CD14-positive monocyte (primary cell): ENCODE measurements around the gene INSR. TPM values are rescaled to one million over a fixed set of nuclear protein-coding genes. Genes with fewer than 3 reads are reported as not detected.

Source experiments
- DNase-seq, 3 donors: peaks; one replicate each; pipeline ENCODE4 v3.0.0-alpha.2; 2011 to 2022
- H2AFZ ChIP-seq: 2 replicates; pipeline ENCODE4 v1.6.0; 2012; ENCODE audit warnings: mild to moderate bottlenecking, low read depth, low read length, inconsistent platforms; ENCODE audit not compliant: insufficient read depth, poor library complexity, severe bottlenecking
- H3K27ac ChIP-seq, 2 donors: 1 replicate in 1 of 2; 2 replicates in 1 of 2; pipeline ENCODE4 v1.5.1; 2012 to 2013; ENCODE audit warnings: low read length in 2 of 2, control low read depth in 1 of 2, inconsistent platforms in 1 of 2, low read depth in 1 of 2, mild to moderate bottlenecking in 1 of 2
- H3K27me3 ChIP-seq, 2 donors: one replicate each; pipeline versions ENCODE4 v1.6.0 to v1.6.1; 2011 to 2013; ENCODE audit warnings: low read length in 2 of 2; ENCODE audit not compliant: control insufficient read depth in 2 of 2, insufficient read depth in 2 of 2
- H3K36me3 ChIP-seq, 2 donors: replicated peaks in 1 of 2; 1 replicate in 1 of 2; 2 replicates in 1 of 2; pipeline versions ENCODE4 v1.5.1 to v1.6.1; 2012 to 2013; ENCODE audit warnings: low read length in 2 of 2, control low read depth in 1 of 2, inconsistent platforms in 1 of 2, mild to moderate bottlenecking in 1 of 2; ENCODE audit not compliant: insufficient read depth in 2 of 2, control insufficient read depth in 1 of 2
- H3K4me1 ChIP-seq, 2 donors: 1 replicate in 1 of 2; 2 replicates in 1 of 2; pipeline versions ENCODE4 v1.5.1 to v1.6.1; 2012 to 2013; ENCODE audit warnings: low read length in 2 of 2, control low read depth in 1 of 2, inconsistent platforms in 1 of 2, mild to moderate bottlenecking in 1 of 2, moderate library complexity in 1 of 2; ENCODE audit not compliant: insufficient read depth in 2 of 2, control insufficient read depth in 1 of 2
- H3K4me2 ChIP-seq: replicated peaks from 2 replicates; pipeline ENCODE3; 2012; ENCODE audit warnings: low read length, moderate library complexity, mild to moderate bottlenecking; ENCODE audit not compliant: poor library complexity, severe bottlenecking; ENCODE audit errors: extremely low read depth
- H3K4me3 ChIP-seq, 3 experiments: fragments of 200-600 bp in 1 of 3; sonication (generic) in 1 of 3; replicated peaks in 1 of 3; 1 replicate in 2 of 3; 2 replicates in 1 of 3; pipeline ENCODE4 v1.5.1; 2011 to 2013; ENCODE audit warnings: low read length in 3 of 3, mild to moderate bottlenecking in 3 of 3, control low read depth in 2 of 3, low read depth in 2 of 3, inconsistent platforms in 1 of 3, moderate library complexity in 1 of 3
- H3K79me2 ChIP-seq: 2 replicates; pipeline ENCODE4 v1.6.0; 2012; ENCODE audit warnings: mild to moderate bottlenecking, control low read depth, inconsistent platforms, low read length, moderate library complexity; ENCODE audit not compliant: insufficient read depth
- H3K9ac ChIP-seq: 2 replicates; pipeline ENCODE4 v1.6.0; 2017; ENCODE audit warnings: low read length, mild to moderate bottlenecking; ENCODE audit not compliant: insufficient read depth, poor library complexity, severe bottlenecking
- H3K9me3 ChIP-seq, 2 donors: replicated peaks in 1 of 2; 1 replicate in 1 of 2; 2 replicates in 1 of 2; pipeline versions ENCODE4 v1.5.1 to v1.6.1; 2012 to 2013; ENCODE audit warnings: low read length in 2 of 2, control low read depth in 1 of 2; ENCODE audit not compliant: control insufficient read depth in 1 of 2, insufficient read depth in 1 of 2
- H4K20me1 ChIP-seq: 2 replicates; pipeline ENCODE4 v1.6.0; 2012; ENCODE audit warnings: mild to moderate bottlenecking, low read length, control low read depth, moderate library complexity; ENCODE audit not compliant: insufficient read depth
- H3K27ac Mint-ChIP-seq, 7 donors: one replicate each; pipeline ENCODE4 v1.8.0; 2020; ENCODE audit warnings: mild to moderate bottlenecking in 7 of 7, mixed read lengths in 7 of 7, moderate library complexity in 6 of 7, inconsistent platforms in 2 of 7
- H3K27me3 Mint-ChIP-seq, 3 donors: one replicate each; pipeline ENCODE4 v1.8.0; 2021 to 2022; ENCODE audit warnings: low read depth in 3 of 3, mild to moderate bottlenecking in 3 of 3, mixed read lengths in 3 of 3, moderate library complexity in 3 of 3, inconsistent platforms in 1 of 3
- H3K36me3 Mint-ChIP-seq, 2 donors: one replicate each; pipeline ENCODE4 v1.8.0; 2020; ENCODE audit warnings: mixed read lengths in 2 of 2, inconsistent platforms in 1 of 2, mild to moderate bottlenecking in 1 of 2
- H3K4me1 Mint-ChIP-seq: one replicate; pipeline ENCODE4 v1.8.0; 2020; ENCODE audit warnings: mild to moderate bottlenecking, mixed read lengths
- H3K4me3 Mint-ChIP-seq, 2 donors: one replicate each; pipeline ENCODE4 v1.8.0; 2020; ENCODE audit warnings: mild to moderate bottlenecking in 2 of 2, mixed read lengths in 2 of 2, moderate library complexity in 1 of 2
- H3K9me3 Mint-ChIP-seq, 7 donors: one replicate each; pipeline ENCODE4 v1.8.0; 2020 to 2022; ENCODE audit warnings: mixed read lengths in 7 of 7, mild to moderate bottlenecking in 6 of 7, moderate library complexity in 6 of 7, inconsistent platforms in 2 of 7
- WGBS: methylation state at CpG from one replicate; pipeline ENCODE4 v1.1.5; 2013; ENCODE audit warnings: missing lambda C conversion rate; ENCODE audit not compliant: insufficient coverage; 5-methylcytosine and 5-hydroxymethylcytosine counted together
- intact Hi-C, 2 donors: fragments of 100-400 bp; cut with micrococcal nuclease; formaldehyde crosslinking; loops; one replicate each; pipeline versions ENCODE4 v1.15.0 to v1.15.1; 2023
- polyA plus RNA-seq, 3 donors: library from polyadenylated mRNA; depleted of rRNA in 1 of 3; unstranded in 2 of 3; stranded (reverse) in 1 of 3; fragments of 300-500 nt in 2 of 3; fragments of >200 nt in 1 of 3; fragmentation: Illumina TruSeq in 2 of 3; gene quantifications; 1 replicate in 2 of 3; 2 replicates in 1 of 3; pipeline ENCODE4 v1.2.3, GENCODE V29; 2012 to 2021
- TF ChIP-seq, protein P1 (sequence below): fragments of 200-600 bp; IDR thresholded peaks from one replicate; pipeline ENCODE4 v1.8.0; 2022; ENCODE audit warnings: antibody characterized with exemption, mild to moderate bottlenecking

INSR gene
- polyA plus RNA-seq, 3 donors: 2.9 to 12.4 (median 3.4) TPM

DNA sequence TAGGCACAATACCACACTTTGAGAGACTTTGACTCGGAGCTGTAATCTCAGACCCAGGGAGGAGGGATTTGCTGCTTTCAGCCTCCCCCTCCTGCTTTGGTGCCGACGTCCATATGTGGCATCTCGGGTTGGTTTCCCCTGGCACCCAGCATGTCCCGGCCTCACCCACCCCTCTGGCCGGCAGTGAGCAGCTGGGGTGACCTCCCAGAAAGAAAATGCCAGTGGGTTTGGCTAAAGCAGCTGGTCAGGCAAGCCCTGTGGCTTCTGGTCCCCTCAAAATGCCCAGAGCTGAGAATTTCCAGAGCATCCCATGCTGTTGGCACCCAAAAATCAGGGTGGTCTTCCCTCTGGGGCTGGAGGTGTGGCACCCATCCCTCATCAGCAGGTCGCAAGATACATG is 34.1 kb downstream of the INSR start:
- H3K4me3 Mint-ChIP-seq: no peak overlapping the region

DNA sequence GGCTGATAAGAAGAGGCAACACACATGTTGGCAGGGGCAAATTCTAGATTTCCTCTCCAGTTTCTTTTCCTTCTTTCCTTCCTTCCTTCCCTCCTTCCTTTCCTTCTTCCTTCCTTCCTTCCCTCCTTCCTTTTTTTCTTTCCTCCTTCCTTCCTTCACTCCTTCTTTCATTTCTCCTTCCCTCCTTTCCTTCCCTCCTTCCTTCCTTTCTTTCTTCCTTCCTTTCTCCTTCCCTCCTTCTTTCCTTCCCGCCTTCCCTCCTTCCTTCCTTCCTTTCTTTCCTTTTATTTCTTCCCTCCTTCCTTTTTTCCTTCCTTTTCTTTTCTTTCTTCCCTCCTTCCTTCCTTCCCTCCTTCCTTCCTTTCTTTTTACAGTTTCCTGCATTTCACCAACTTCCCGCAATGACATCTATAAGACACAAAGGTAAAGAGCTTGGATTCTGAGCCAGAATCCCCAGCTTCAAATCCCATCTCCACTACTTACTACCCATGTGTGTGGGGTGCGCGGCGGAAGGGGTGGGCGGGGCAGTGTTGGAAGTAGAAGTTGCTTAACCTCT is 35.3 kb downstream of the INSR start:
- H3K4me3 ChIP-seq: no peak overlapping the region
- Mint-ChIP-seq H3K27me3 (peaks cover 0 to 1% (median 0%) of the 10 kb centered on the region in 3 donors), H3K27ac (peak overlapping the region in 1 of 7 donors; percentile 50), H3K4me1 (peaks cover 23% of the 10 kb centered on the region), H3K9me3 (peaks cover 0 to 4% (median 0%) of the 10 kb centered on the region in 7 donors), H3K36me3 (peaks cover 3 to 33% of the 10 kb centered on the region in 2 donors), H3K4me3 (no peak overlapping the region)
- no peaks in the 10 kb centered on the region for H3K27me3 ChIP-seq
- no peak overlapping the region for H3K4me2 ChIP-seq
- WGBS: 83% methylated on average over 1 of the region's 6 CpGs
- TF ChIP-seq, protein P1, sequence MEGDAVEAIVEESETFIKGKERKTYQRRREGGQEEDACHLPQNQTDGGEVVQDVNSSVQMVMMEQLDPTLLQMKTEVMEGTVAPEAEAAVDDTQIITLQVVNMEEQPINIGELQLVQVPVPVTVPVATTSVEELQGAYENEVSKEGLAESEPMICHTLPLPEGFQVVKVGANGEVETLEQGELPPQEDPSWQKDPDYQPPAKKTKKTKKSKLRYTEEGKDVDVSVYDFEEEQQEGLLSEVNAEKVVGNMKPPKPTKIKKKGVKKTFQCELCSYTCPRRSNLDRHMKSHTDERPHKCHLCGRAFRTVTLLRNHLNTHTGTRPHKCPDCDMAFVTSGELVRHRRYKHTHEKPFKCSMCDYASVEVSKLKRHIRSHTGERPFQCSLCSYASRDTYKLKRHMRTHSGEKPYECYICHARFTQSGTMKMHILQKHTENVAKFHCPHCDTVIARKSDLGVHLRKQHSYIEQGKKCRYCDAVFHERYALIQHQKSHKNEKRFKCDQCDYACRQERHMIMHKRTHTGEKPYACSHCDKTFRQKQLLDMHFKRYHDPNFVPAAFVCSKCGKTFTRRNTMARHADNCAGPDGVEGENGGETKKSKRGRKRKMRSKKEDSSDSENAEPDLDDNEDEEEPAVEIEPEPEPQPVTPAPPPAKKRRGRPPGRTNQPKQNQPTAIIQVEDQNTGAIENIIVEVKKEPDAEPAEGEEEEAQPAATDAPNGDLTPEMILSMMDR: no peak
- peaks cover 0 to 13% of the 10 kb centered on the region in 2 donors for H3K36me3 ChIP-seq
- peaks cover 88% of the 10 kb centered on the region for H3K79me2 ChIP-seq
- intact Hi-C loops: no loop called here
- H3K9ac ChIP-seq: no peak overlapping the region
- H4K20me1 ChIP-seq: peaks cover 33% of the 10 kb centered on the region
- H2AFZ ChIP-seq: no peak overlapping the region
- DNase-seq: no peak
- peak overlapping the region in 1 of 2 donors; percentile 8 for H3K27ac ChIP-seq
- no peaks in the 10 kb centered on the region for H3K9me3 ChIP-seq
- peaks cover 5 to 12% of the 10 kb centered on the region in 2 donors for H3K4me1 ChIP-seq

More for the DNA sequence above, 34.1 kb downstream of the INSR start:
- Histone ChIP-seq H3K9me3 (no peaks in the 10 kb centered on the region), H3K79me2 (peaks cover 87% of the 10 kb centered on the region), H3K27me3 (no peaks in the 10 kb centered on the region), H3K4me1 (peaks cover 5 to 21% of the 10 kb centered on the region in 2 donors), H3K27ac (no peak overlapping the region), H4K20me1 (peaks cover 28% of the 10 kb centered on the region), H3K4me3 (no peak overlapping the region), H3K36me3 (peaks cover 0 to 13% of the 10 kb centered on the region in 2 donors), H3K4me2 (no peak overlapping the region), H2AFZ (no peak overlapping the region), H3K9ac (no peak overlapping the region)
- Mint-ChIP-seq H3K27ac (no peak overlapping the region), H3K36me3 (peaks cover 9 to 39% of the 10 kb centered on the region in 2 donors), H3K27me3 (peaks cover 0 to 1% (median 0%) of the 10 kb centered on the region in 3 donors), H3K4me1 (peaks cover 25% of the 10 kb centered on the region), H3K9me3 (peaks cover 0 to 4% (median 0%) of the 10 kb centered on the region in 7 donors)
- WGBS: 93% methylated on average over 6 of the region's 7 CpGs
- intact Hi-C loops: no loop called here
- TF ChIP-seq, protein P1: no peak
- no peak for DNase-seq
